GM10248 (cell line): ENCODE data around the gene GAS7.

ENCODE experiments used
- CTCF ChIA-PET: fragments of 300-600 bp; sonication (Branson Sonifier 250); formaldehyde crosslinking; extraction: SDS; loops from one replicate; lab custom pipeline; 2021; ENCODE audit warnings: antibody characterized with exemption; lab: Yijun Ruan, JAX
- POLR2A ChIA-PET: fragments of 350-650 bp; sonication (Branson Sonifier 250); formaldehyde crosslinking; extraction: SDS; loops from one replicate; lab custom pipeline; 2020; ENCODE audit warnings: antibody characterized with exemption; lab: Yijun Ruan, JAX
- DNase-seq: peaks from one replicate; pipeline ENCODE4 v3.0.0; 2012; ENCODE audit errors: extremely low spot score
- TF ChIP-seq, protein P1 (sequence below): IDR thresholded peaks from 2 replicates; pipeline ENCODE4 v1.5.1; 2012; ENCODE audit warnings: mild to moderate bottlenecking, low read depth; ENCODE audit errors: extremely low read depth, missing control alignments, control extremely low read depth

Gene GAS7

DNA sequence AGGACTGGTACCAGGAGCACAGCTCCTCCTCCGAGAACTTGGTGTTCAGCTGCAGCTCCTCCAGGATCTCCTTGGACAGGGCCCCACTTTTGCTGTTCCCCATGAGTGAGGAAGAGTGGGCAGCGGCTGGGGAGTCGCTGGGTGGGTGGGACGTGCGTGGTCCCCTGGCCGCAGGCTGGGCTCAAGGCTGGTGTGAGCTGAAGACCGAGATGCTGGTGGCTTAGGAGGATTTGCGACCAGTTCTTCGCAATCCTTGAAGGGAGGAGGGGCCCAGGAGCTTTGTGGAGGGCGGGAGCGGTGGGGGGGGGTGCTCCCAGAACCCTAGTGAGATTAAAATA lies 293.4 kb downstream of the GAS7 start, which contains the start of gene RCVRN:
TSS of gene RCVRN (minus strand) at position 194 of the 338 bp plus-strand sequence. CDS start at position 103, 91 bp downstream.
- DNase-seq = no peak
- CTCF ChIA-PET = interaction anchor here (1.0 to 1.2 kb wide), 4 partner anchors 15 to 710 kb away, joined by 3 read pairs; no protein-coding TSS in a partner anchor
- TF ChIP-seq, protein P1, sequence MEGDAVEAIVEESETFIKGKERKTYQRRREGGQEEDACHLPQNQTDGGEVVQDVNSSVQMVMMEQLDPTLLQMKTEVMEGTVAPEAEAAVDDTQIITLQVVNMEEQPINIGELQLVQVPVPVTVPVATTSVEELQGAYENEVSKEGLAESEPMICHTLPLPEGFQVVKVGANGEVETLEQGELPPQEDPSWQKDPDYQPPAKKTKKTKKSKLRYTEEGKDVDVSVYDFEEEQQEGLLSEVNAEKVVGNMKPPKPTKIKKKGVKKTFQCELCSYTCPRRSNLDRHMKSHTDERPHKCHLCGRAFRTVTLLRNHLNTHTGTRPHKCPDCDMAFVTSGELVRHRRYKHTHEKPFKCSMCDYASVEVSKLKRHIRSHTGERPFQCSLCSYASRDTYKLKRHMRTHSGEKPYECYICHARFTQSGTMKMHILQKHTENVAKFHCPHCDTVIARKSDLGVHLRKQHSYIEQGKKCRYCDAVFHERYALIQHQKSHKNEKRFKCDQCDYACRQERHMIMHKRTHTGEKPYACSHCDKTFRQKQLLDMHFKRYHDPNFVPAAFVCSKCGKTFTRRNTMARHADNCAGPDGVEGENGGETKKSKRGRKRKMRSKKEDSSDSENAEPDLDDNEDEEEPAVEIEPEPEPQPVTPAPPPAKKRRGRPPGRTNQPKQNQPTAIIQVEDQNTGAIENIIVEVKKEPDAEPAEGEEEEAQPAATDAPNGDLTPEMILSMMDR = no peak
- POLR2A ChIA-PET = no interaction called here

GRCh38 chr17:9904277-9905077 lies 293.9 kb downstream of the GAS7 start:
- no peak for DNase-seq
- TF ChIP-seq, protein P1 = no peak
- POLR2A ChIA-PET = no interaction called here
- CTCF ChIA-PET = interaction anchor here (1.0 to 1.2 kb wide), 4 partner anchors 15 to 710 kb away, joined by 3 read pairs; no protein-coding TSS in a partner anchor

DNA sequence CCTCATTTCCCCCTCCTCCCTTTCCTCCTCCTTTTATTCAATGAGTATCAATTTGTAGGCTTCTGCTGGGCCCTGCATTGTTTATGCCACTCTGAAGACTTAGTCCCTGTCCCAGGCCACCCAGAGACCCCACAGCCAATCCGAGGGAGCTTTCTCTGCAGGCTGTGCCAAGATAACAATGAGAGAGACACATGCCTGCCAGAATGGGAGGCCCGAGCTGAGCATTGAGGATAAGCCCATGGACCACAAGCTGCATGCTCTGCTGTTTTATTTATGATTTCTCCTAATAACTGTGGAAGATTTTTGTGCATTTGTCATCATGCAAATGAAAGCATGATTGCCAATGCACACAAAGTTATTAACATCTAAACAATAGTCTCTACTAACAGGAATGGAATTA lies 296.3 kb downstream of the GAS7 start:
- no peak for DNase-seq
- TF ChIP-seq, protein P1 = no peak
- ChIA-PET POLR2A (no interaction called here), CTCF (interaction anchor here (1.1 kb wide), 1 partner anchor 11 kb away, joined by 3 read pairs; no protein-coding TSS in a partner anchor)

- DNase-seq = no peak
- TF ChIP-seq, protein P1 = no peak
- POLR2A ChIA-PET = no interaction called here
- CTCF ChIA-PET = interaction anchor here (1.1 kb wide), 1 partner anchor 24 kb away, joined by 4 read pairs; no protein-coding TSS in a partner anchor
These were observed 297.6 kb downstream of the GAS7 start for GRCh38 chr17:9900784-9901183.

- POLR2A ChIA-PET = no interaction called here
- DNase-seq = no peak
These were observed 298.3 kb downstream of the GAS7 start for GRCh38 chr17:9900044-9900594.

More at GRCh38 chr17:9900044-9900594, 298.3 kb downstream of the GAS7 start:
- TF ChIP-seq, protein P1 = no peak
- CTCF ChIA-PET = interaction anchor here (1.1 kb wide), 1 partner anchor 24 kb away, joined by 4 read pairs; no protein-coding TSS in a partner anchor
